Lower lobe of right lung (tissue), 2 donors: ENCODE measurements around the gene POTEG. TPM values are rescaled to one million over a fixed set of nuclear protein-coding genes. Genes with fewer than 3 reads are reported as not detected.
"Not testable (repeated sequence)": the region's sequence is repeated elsewhere in the genome, so short reads cannot be mapped to it uniquely, and the experiment has no call there.

ENCODE experiments used
- ATAC-seq, 2 donors: fragments of 200-7000 bp; cut with Tn5 transposase; one replicate each; pipeline ENCODE4 v1.9.1; 2020 to 2022; ENCODE audit warnings: mild to moderate bottlenecking in 2 of 2, moderate library complexity in 2 of 2
- DNase-seq: peaks from one replicate; pipeline ENCODE4 v3.0.0-alpha.2; 2020
- H3K27ac ChIP-seq: fragments of 200-600 bp; one replicate; pipeline ENCODE4 v1.8.0; 2022
- H3K27me3 ChIP-seq: fragments of 200-600 bp; one replicate; pipeline ENCODE4 v1.8.0; 2022; ENCODE audit warnings: low read depth
- H3K36me3 ChIP-seq: fragments of 200-600 bp; one replicate; pipeline ENCODE4 v1.8.0; 2022; ENCODE audit warnings: mild to moderate bottlenecking
- H3K4me1 ChIP-seq: fragments of 200-600 bp; one replicate; pipeline ENCODE4 v1.8.0; 2022
- H3K4me3 ChIP-seq: fragments of 200-600 bp; one replicate; pipeline ENCODE4 v1.8.0; 2022; ENCODE audit warnings: mild to moderate bottlenecking
- H3K9me3 ChIP-seq: fragments of 200-600 bp; one replicate; pipeline ENCODE4 v1.8.0; 2022
- intact Hi-C: fragments of 100-400 bp; cut with DNase I; formaldehyde crosslinking; loops from one replicate; pipeline ENCODE4 v1.11.0; 2022
- total RNA-seq: library from RNA; stranded (reverse); fragmentation: NEBNext Ultra II Directional; extraction: Animal tissue kit (Norgen Biotek cat#: 25700); gene quantifications from one replicate; pipeline ENCODE4 v1.2.1, GENCODE V29; 2021
- donor health status: DM: no; HTN: yes; CAD: no; lungs with severe emphysema.

Gene POTEG
- total RNA-seq, 1 donor from 2014 or later: not detected

DNA sequence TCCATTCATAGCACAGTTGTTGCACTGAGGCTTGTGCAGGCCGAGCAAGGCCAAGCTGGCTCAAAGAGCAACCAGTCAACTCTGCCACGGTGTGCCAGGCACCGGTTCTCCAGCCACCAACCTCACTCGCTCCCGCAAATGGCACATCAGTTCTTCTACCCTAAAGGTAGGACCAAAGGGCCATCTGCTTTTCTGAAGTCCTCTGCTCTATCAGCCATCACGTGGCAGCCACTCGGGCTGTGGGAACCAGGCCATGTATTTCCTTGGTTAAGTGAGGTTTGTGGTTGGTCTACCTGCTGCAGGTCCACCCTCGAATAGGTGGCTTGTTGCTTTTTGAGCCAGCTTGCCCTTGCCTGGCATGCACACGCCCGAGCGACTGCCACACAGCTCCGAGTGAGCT, 39.4 kb downstream of the POTEG start:
- H3K36me3 ChIP-seq, H3K27me3 ChIP-seq, DNase-seq, intact Hi-C loops, H3K4me1 ChIP-seq, H3K27ac ChIP-seq, H3K4me3 ChIP-seq, H3K9me3 ChIP-seq: not testable (repeated sequence)
- ATAC-seq: peak; percentile 65 to 67

DNA sequence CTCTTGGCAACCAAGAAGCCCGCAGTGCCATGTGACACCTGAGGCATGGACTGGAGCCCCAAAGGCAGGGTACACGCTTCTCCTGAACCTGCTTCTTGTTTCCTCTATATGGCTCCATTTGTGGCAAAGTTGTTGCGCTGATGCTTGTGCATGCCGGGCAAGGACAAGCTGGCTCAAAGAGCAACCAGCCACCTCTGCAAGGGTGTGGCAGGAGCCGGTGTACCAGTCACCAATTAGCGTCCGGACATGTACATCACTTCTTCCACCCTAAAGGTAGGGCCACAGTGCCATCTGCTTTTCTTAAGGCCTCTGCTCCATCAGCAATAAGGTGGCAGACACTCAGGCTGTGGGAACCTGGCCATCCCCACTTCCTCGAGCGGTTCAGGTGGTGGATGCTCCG, 43.9 kb downstream of the POTEG start:
- H3K36me3 ChIP-seq, ATAC-seq, intact Hi-C loops, H3K27ac ChIP-seq, DNase-seq, H3K4me1 ChIP-seq, H3K27me3 ChIP-seq, H3K4me3 ChIP-seq, H3K9me3 ChIP-seq: not testable (repeated sequence)

DNA sequence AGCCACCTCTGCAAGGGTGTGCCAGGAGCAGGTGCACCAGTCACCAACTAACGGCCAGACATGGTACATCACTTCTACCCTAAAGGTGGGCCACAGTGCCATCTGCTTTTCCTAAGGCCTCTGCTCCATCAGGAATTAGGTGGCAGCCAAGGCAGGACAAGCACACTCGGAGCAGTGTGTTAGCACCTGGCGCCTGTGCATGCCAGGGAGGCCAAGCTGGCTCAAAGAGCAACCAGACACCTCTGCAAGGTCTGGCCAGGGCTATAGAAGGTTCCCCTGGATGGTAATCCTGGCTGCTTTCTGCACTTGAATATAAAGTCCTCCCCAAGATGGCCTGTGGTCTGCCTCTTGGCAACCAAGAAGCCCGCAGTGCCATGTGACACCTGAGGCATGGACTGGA, 45.4 kb downstream of the POTEG start:
- ATAC-seq, H3K9me3 ChIP-seq, H3K27ac ChIP-seq, H3K4me3 ChIP-seq, H3K36me3 ChIP-seq, H3K4me1 ChIP-seq, H3K27me3 ChIP-seq, DNase-seq, intact Hi-C loops: not testable (repeated sequence)

DNA sequence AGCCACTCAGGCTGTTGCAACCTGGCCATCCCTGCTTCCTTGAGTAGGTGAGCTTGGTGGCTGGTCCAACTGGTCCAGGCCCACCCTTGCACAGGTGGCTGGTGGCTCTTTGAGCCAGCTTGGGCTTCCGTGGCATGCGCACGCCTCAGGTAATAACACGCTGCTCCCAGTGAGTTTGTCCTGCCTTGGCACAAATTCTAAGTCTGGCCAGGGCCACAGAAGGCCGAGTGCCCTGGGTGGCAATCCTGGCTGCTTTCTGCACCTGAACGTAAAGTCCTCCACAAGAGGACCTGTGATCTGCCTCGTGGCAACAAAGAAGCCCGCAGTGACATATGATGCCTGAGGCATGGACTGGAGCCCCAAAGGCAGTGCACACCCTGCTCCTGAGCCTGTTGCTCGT, 47.1 kb downstream of the POTEG start:
- H3K27ac ChIP-seq, H3K9me3 ChIP-seq, H3K4me1 ChIP-seq, H3K36me3 ChIP-seq, intact Hi-C loops, H3K27me3 ChIP-seq, H3K4me3 ChIP-seq, DNase-seq, ATAC-seq: not testable (repeated sequence)

DNA sequence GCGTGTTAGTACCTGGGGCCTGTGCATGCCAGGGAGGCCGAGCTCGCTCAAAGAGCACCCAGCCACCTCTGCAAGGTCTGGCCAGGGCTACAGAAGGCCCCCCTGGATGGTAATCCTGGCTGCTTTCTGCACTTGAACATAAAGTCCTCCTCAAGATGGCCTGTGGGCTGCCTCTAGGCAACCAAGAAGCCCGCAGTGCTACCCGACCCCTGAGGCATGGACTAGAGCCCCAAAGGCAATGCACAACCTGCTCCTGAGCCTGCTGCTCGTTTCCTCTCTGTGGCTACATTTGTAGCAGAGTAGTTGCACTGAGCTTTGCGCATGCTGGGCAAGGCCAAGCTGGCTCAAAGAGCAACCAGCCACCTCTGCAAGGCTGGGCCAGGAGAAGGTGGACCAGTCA, 47.8 kb downstream of the POTEG start:
- ATAC-seq, intact Hi-C loops, H3K27ac ChIP-seq: not testable (repeated sequence)

DNA sequence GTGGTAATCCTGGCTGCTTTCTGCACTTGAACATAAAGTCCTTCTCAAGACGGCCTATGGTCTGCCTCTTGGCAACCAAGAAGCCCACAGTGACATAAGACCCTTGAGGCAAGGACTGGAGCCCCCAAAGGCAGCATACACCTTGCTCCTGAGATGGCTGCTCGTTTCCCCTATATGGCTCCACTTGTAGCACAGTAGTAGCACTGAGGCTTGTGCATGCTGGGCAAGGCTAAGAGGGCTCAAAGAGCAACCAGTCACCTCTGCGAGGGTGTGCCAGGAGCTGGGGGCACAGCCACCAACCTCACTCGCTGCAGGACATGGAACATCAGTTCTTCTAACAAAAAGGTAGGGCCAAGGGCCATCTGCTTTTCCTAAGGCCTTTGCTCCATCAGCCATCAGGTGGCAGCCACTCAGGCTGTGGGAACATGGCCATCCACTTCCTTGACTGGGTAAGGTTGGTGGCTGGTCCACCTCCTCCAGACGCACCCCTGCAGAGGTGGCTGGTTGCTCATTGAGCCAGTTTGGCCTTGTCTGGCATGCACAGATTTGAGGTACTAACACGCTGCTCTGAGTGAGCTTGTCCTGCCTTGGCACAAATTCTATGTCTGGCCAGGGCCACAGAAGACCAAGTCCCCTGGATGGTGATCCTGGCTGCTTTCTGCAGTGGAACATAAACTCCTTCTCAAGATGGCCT, 49.9 kb downstream of the POTEG start:
- H3K4me3 ChIP-seq, intact Hi-C loops, H3K4me1 ChIP-seq, H3K36me3 ChIP-seq, DNase-seq, H3K27ac ChIP-seq, H3K27me3 ChIP-seq, H3K9me3 ChIP-seq: not testable (repeated sequence)
- peak in 1 of 2 donors; percentile 36 for ATAC-seq

More for the DNA sequence above, 47.8 kb downstream of the POTEG start:
- H3K9me3 ChIP-seq, H3K36me3 ChIP-seq, H3K4me1 ChIP-seq, H3K27me3 ChIP-seq, DNase-seq, H3K4me3 ChIP-seq: not testable (repeated sequence)

DNA sequence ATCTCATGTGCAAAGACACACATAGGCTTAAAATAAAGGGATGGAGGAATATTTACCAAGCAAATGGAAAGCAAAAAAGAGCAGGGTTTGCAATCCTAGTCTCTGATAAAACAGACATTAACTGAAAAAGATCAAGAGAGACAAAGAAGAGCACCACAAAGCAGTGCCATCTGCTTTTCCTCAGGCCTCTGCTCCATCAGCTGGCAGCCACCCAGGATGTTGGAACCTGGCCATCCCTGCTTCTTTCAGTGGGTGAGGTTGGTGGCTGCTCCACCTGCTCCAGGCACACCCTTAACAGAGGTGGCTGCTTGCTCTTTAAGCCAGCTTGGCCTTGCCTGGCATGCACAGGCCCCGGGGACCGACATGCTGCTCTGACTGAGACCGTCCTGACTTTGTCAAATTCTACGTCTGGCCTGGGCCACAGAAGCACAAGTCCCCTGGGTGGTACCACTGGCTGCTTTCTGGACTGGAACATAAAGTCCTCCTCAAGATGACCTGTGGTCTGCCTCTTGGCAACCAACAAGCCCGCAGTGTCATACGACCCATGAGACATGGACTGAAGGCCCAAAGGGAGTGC, 51.0 kb downstream of the POTEG start:
- H3K9me3 ChIP-seq, H3K27ac ChIP-seq, intact Hi-C loops, H3K27me3 ChIP-seq, H3K36me3 ChIP-seq, H3K4me1 ChIP-seq, H3K4me3 ChIP-seq, DNase-seq: not testable (repeated sequence)
- peak in 1 of 2 donors; percentile 37 for ATAC-seq

DNA sequence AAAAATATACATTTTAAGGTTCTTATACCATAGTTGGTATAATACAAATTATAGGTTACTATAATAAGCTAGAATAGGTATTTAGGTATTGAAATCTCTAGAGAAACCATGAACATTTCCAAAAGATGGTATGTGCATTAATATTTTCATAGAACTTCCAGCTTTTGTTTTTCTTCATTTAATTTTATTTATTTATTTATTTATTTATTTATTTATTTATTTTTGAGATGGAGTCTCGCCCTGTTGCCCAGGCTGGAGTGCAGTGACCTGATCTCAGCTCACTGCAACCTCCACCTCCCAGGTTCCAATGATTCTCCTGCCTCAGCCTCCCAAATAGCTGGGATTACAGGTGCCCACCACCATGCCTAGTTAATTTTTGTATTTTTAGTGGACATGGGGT, 54.0 kb downstream of the POTEG start:
- H3K4me1 ChIP-seq, H3K27ac ChIP-seq, intact Hi-C loops, H3K9me3 ChIP-seq, ATAC-seq, H3K27me3 ChIP-seq, H3K36me3 ChIP-seq, H3K4me3 ChIP-seq, DNase-seq: not testable (repeated sequence)

DNA sequence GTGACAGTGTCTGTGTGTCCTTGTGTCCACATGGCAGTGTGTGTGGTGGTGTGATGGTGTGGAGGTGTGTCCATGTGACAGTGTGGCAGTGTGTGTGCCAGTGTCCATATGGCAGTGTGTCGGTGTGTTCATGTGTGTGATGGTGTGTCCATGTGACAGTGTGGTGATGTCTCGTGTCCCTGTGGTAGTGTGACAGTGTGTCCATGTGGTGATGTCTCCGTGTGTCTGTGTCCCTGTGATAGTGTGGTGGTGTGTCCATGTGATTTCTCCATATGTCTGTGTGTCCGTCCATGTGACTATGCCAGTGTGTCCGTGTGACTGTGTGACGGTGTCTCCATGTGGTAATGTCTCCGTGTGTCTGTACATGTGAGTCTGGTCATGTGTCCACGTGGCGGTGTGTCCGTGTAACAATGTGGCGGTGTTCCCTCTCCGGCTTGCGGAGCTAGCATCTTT, 59.7 kb downstream of the POTEG start:
- DNase-seq, intact Hi-C loops, H3K4me3 ChIP-seq, H3K9me3 ChIP-seq, H3K36me3 ChIP-seq, H3K27ac ChIP-seq, H3K27me3 ChIP-seq, H3K4me1 ChIP-seq: not testable (repeated sequence)
- peak; percentile 49 to 54 for ATAC-seq

DNA sequence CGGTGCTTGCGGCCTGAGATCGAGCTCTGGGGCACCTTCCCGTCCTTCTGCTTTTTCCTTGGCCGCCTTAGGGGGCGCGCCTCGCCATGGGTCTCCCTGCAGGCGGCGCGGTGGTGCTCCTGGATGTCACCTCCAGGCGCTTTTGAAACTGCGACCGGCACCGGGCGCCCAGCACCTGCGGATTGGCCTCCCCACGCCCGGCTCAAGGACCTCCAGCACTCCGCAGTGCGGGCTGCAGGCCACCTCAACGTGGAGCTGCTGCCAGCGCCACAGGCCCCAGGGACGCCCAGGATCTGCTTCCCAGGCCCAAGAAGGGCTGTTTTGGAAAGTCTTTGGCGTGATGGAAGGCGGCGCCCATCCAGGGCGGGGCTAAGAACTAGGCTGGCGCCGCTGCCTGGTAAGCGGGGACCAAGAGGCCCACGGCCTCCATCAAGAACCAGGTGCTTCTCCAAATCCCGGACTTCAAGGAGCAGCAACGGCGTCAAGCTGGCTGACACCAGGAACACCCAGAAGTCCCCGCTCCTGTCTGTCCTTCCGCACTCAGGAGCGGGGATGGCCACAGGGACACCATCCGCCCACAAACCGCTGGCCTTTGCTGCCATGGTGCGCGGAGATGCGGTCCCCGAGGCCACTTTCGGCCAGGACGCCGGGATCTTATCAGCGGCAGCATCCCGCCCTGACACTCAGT, 61.2 kb downstream of the POTEG start:
- H3K36me3 ChIP-seq, DNase-seq, ATAC-seq, H3K27me3 ChIP-seq, intact Hi-C loops, H3K9me3 ChIP-seq, H3K4me3 ChIP-seq, H3K4me1 ChIP-seq, H3K27ac ChIP-seq: not testable (repeated sequence)

DNA sequence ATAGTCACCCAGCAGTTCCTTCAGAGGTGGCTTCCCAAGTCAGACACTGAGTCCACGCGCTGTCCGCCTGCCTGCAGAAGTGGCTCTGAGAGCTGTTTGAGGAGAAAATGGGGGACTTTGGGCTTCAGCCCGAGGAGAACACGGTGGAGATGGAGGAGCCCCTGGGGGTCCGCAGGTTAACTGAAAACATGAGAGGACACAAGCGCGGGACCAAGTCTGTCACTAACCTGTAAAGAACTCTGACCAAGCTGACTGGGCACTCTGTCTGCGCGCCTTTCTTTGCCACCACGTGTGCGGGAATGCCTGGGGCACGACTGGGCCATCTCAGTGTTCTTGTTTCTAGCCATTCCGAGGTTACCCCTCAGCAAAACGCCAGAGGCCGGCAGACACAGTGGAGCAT, 62.4 kb downstream of the POTEG start:
- H3K27ac ChIP-seq, H3K27me3 ChIP-seq, H3K36me3 ChIP-seq, intact Hi-C loops, H3K4me1 ChIP-seq, H3K9me3 ChIP-seq, H3K4me3 ChIP-seq, ATAC-seq, DNase-seq: not testable (repeated sequence)

DNA sequence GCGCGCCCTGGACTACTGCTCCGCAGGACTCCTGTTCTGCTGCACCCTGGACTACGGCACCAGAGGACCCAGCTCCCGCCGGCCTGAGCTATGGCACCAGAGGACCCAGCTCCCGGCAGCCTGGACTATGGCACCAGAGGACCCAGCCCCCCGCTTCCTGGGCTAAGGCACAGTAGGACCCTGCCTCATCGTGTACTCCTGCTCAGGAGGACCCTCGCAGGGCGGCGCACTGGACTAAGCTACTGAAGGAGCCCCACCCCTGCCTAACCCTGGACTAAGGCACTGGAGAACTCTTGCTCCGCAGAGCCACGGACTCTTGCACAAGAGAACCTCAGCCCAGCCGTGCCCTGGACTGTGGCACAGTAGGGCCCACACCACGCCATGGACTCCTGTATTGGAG, 71.3 kb downstream of the POTEG start:
- intact Hi-C loops, H3K4me1 ChIP-seq, DNase-seq, H3K4me3 ChIP-seq, H3K36me3 ChIP-seq, H3K27me3 ChIP-seq, H3K27ac ChIP-seq, H3K9me3 ChIP-seq: not testable (repeated sequence)
- peak in 1 of 2 donors; percentile 53 for ATAC-seq

DNA sequence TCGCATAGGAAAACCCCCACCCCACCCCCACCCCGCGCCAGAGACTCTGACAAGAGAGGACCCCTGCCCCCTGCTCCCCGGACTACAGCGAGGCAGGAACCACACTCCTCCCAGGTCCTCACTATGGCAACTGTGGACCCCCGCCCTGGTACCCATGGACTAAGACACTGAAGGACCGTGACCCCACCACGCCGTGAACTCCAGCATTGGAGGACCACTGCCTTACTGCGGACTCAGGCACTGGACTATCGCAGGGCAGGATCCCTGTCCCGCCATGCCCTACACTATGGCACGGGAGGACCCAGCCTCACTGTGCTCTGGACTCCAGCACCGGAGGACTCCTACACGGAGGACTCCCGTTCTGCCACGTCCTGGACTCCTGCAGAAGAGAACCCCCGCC, 71.8 kb downstream of the POTEG start:
- DNase-seq, ATAC-seq, H3K4me3 ChIP-seq, H3K27ac ChIP-seq, H3K36me3 ChIP-seq, intact Hi-C loops, H3K27me3 ChIP-seq, H3K4me1 ChIP-seq, H3K9me3 ChIP-seq: not testable (repeated sequence)
